NCI-H345 treated with DMSO at 0.1 percent for 48 hours (cell line): ENCODE measurements around the gene MYO10.

ENCODE experiments used
- DNase-seq: peaks from one replicate; lab custom pipeline; 2025; ENCODE audit not compliant: unreplicated experiment; lab: John Stamatoyannopoulos, UW

Gene MYO10

DNA sequence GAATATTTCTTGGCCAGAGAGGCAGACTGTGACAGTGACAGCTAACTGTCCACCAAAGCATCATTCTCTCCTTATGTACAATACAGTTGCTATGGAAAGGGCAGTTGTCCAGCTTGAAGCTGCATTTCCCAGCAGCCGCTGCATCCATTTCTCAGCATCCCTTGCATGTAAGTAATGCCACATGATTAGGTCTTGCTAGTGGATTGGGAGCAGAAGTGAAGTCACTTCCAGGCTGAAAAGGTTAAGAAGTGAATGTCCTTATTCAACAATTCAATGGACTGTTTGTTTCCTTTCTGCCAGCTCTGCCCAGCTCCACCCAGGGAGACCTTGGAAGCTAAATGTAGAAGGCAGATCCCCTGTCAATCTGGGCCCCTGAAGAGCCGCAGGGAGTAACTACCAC is 293.2 kb downstream of the MYO10 start:
- DNase-seq: no peak

DNA sequence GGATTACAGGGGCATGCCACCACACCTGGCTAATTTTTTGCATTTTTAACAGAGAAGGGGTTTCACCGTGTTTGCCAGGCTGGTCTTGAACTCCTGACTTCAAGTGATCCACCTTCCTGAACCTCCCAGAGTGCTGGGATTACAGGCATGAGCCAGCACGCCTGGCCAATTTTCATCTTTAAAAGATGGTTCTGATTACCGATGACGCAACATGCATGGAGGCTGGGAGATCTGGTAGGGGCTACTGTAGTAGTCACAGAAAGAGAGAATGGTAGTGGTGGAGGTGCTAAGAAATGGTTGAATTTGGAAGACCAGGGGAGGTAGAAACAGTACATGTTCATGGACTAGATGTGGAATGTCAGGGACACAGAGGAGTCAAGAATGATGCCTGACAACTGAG is 296.9 kb downstream of the MYO10 start:
- DNase-seq: no peak

DNA sequence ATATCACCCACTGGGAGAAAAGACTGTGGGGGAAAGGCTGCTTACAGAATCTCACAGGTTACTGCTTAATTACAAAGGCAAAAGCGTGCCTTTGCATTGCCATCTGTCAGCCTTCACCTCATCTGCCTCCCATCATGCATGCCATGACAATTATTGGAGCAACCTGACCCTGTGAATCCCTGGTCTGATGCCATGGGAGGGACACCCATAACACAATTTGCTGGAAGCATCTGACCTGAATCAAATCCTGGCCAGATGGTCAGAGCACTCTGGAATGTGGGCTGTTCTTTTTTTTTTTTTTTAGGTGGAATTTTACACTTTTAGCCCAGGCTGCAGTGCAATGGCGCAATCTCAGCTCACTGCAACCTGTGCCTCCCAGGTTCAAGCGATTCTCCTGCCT is 307.7 kb downstream of the MYO10 start:
- no peak for DNase-seq

DNA sequence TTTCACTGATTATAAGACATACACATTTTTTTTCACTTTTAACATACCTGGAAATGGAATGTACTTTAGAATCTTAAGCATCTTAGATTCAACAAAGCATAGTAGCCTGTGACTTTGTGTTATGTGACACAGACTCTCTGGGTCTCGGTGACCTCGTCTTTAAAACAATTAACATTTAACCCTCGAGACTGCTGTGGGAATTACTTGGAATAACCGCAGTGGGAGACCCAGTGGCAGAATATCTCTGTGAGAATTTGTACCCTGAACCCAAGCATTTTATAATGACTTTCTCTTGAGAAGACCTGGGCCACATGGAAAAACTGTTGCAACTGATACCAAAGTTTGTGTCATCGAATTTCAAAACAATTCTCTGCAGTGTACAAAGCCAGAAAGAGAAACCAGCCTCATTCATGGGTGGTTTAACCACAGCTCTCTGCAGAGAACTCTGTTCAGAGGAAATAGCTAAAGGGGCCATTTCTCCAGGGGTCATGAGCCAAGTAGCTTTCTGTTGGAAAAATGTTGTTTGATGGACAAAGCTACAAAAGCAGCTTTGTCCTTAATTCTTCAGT is 309.3 kb downstream of the MYO10 start:
- DNase-seq: no peak

DNA sequence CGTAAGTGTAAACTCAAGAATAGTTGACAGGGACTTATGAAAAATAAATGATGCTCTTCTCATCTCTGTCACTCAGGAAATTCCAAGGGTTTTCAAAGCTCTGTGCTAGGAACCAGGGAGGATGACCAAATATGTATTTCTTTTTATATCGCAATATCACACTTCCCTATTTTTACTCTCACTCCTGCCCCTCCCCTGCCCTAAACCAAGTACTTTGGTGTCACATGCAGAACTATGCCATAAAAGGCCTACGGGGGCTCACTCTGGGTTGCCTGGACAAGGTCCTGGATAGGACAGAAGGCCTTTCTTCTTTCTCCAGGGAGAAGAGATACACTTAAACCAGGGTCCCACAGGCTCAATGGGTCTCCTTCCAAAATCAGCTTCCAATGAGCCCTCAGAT is 311.0 kb downstream of the MYO10 start:
- no peak for DNase-seq

DNA sequence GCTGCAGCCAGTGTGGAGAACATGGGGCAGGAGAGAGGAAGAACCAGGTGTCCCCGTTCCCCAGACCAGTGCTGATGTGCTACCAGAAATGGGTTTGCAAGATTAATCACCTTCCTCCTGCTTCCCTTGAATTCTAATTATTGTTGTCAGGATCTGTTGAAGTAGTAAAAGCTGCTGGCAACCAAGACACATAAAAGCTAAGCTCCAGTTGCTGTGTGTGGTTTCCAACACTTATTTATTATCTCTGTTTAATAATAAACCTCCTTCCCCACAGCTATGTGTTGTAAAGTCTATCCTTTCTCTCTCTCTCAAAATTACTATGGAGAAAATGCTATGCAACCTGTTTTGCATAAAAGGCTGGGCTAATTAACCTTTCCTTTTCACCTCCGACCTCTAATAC is 317.0 kb downstream of the MYO10 start:
- no peak for DNase-seq

DNA sequence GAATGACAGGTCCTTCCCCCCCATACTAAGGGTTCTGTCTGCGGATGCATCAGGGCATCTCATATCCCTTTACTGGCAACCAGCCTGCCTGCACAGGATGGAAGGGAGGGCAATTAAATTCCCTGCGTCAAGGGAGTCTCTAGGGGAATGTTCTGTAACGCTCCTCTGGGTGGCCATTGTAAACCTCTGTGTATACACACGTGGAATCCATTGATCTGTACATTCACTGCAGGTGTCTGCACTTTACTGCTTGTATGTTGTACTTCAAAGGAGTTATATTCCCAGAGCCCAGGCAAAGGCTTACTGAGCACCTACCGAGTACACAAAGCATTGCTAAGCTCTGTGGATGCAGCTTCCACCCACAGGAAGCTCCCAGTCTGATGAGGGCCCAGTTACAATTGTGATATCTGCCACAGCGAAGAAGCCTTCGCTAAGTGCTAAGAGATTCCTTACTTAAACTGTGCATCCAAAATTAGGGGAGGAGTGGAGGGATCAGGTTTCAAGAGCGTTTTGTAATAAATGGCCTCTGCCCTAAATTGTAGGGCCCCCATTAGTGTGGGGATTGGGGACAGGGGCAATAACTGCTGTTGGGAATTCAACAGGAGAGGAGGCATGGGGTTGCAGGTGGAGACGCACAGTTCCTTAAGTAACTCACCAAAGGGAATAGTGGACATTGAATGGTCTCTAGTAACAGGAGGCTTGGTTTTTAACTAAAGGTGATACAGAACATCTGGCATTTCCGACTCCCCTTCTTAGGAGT is 317.8 kb downstream of the MYO10 start:
- peak; percentile 93 for DNase-seq

DNA sequence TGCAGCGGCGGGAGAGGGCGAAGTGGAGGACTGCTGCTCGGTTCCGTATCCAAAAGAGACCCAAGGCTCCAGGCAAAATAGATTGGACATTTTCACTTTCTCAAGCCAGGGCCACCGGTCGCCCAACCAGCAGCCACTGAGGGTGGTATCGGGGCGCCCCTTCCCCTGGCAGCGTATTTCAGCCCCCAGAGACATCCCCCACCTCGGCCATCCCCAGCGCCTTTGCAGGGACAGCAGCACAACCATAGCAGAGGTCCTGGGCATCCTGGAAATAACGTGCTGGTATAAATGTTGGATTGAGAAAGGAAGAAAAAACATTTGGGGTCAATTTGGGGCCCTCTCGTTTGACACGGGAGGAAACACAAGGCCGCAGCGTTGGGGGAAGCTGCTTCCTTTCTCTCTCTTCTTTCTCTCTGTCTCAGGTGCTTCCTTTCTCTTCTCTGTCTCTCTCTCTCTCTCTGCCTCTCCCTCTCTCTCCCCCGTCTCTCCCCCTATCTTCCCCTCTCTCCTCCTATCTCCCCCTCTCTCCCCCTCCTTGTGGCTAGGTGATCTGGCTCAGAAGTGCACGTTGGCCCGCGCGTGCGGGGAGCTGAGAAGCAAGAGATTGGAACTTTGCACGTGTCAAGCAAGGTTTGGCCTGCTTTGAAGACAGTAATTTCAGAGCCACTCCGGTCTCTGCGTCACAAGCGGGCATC is 318.7 kb downstream of the MYO10 start:
- DNase-seq: no peak

DNA sequence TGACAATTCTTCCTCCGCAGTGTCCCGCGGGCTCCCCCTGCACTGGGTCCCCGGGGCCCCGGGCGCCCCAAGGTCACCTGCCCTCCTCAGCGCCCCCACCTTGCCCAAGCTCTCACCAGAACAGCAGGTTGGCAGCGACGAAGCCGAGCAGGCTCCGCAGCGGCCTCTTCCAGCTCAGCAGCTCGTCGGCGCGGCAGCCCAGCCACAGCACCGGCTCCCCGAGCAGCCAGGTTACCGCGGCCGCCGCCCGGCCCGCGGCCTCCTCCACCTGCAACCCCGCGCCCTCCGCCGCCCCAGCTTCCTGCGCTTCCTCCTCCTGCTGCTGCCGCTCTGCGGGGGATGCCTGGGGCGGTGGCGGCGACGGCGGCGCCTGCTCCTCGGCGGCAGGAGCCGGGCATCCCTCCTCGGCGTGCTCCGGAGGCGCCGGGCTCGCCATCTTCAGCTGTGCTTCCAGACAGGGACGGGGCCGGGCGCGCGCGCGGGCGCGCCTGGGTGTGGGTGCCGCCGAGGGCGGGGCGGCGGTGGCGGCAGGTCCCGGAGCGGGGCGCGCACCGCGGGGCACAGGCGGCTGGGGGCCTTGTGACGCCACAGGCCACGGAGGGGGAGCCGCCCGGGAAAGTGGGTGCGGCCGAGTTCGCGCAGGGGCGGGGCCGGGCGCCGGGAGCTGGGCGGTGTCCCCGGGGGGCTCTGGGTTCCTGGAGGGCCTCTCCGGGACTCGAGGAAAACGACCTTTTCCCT is 319.4 kb downstream of the MYO10 start, which contains the start of gene RETREG1:
TSS of gene RETREG1 (minus strand) at position 462 of the 738 bp plus-strand sequence. CDS start at position 436, 26 bp downstream.
- DNase-seq: peak; percentile 55

DNA sequence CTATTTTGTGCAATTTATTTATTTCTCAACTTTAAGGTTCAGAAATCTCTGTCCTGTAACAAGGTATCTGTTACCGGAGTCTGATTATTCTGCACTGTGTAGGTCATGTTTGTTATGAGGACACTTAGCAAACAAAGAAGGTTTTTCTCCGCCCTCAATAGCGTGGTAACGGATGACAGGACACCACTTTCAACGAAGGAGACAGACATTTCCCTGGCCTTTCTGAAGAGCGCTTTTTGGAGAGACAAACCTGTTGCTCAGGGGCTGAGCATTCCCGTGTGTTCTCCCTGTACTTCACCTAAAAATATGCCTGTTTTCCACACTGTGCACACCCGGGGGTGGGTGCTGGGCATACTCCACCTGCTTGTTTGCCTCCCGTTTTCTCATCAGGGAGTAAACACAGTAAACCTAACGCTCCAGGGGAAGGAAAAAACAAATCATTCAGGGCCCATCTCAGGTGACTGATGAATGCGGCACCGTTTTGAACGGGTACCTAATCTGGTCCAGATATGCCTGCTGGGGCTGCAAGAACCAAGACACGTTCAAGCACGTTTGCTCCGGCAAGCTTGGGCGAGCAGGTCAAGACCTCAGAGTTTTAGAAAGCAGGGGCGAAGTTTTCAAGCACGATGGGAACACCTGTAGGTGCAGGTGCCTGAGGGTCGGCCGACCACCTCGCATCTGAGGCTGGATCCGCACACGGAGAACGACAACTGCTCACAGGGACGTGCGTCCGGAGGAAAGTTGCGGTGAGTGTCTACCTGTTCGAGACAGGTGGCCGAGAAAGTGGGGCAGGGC is 320.1 kb downstream of the MYO10 start:
- DNase-seq: peak; percentile 44

DNA sequence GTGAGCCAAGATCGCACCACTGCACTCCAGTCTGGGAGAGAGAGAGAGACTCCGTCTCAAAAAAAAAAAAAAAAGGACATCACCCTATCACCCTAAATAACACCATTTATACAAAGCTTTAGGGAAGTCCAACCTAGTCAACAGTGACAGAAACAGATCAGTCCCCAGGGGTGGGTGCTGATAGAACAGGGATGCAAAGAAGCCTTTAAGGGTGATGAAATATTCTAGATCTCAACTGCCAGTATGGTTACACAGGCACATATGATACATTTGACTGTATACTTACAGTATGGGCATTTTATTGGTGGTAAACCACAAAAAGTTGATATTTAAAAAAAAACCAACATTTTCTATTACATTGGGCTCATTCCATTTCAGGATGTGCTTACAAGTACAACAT is 324.1 kb downstream of the MYO10 start:
- no peak for DNase-seq
